ENCODE results near the gene NDOR1. TPM values are rescaled to one million over a fixed set of nuclear protein-coding genes. Genes with fewer than 3 reads are reported as not detected.
"Not testable (repeated sequence)": the region's sequence is repeated elsewhere in the genome, so short reads cannot be mapped to it uniquely, and the experiment has no call there.

The NDOR1 gene
- total RNA-seq, 1 donor from 2014 or later, result 10.1 TPM

DNA sequence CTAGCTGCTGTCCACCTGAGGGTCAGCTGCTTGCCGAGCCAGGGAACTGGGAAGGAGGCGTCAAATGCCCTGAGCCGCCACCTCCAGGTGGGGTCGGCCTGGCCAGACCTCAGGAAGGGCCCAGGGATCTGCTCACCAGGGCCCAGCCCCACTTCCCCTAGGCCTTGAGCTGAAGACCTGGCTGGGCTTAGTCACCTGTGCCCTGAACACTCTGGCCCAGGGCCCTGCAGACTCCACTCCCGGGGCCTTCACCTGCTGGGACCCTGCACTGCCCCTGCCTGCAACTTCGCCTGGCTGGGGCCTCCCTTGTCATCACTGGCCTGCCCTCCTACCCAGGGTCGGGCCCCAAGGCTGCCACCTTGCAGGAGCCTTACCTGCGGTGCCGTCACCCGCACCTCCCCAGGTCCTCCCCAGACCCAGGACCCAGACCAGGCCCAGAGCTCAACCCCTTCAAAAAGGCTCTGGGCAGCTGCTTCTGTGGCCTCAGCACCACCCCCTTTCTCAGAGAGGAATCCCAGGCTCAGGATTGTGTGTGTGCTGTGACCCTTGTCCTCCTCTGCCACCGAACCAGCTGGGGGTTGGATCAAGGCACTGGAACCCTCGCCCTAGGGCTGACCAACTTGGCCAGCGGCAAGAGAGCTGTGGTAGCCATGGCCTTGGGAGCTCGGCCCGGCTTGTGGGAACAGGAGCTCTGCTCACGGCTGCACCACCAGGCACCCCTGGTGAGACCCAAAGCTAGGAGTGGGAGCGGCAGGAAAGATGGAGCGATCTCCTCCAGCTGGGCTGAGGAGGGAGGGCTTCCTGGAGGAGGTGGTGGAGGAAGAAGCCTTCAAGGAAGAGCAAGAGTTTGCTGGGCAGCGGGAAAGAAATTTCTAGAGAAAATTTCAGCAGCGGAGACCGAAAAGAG is 48.5 kb downstream of the NDOR1 start:
- peak; percentile 82 for DNase-seq (ENCODE audit: low spot score)

DNA sequence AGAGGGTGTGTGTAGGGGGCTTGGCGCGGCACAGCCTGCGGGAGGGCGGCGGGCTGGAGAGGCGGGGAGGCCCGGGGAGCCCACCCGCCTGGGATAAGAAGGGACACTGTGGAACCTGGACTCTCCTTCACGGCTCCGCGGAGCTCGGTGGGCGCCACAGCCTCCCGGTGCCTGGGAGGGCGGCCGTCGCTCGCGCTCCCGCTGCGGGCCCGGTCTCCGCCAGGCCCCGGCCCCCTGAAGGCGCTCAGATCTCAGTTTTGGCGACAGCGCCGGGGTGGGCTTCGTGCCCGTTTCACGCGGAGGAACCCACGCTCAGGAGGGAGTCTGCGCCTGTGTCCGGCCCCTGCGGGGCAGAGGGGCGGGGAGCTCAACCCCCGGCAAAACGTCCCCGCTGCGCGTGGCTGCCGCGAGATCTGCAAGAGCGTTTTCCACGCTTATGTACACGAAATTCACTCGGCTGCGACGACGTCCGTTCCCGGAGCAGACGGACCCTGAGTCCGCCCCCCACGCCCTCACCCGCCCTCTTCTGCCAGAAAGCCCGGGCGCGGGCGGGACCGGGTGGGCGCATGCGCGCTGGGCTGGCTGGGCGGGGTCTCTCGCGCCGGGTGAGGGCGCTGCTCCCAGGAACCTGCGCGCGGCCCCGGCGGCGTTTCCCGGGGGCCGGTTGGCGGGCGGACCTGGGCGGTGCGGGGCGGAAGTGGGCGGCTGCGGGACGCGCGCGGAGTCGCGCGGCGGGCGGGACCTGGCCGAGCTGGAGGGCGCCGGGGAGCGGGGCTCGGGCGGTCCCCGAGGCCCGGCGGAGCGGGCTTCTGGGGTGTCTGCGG is 49.3 kb downstream of the NDOR1 start, which contains the start of gene NELFB:
NELFB (plus strand) TSS at position 704 of the 824 bp plus-strand sequence.
- ATAC-seq (peak; percentile 83), DNase-seq (ENCODE audit: low spot score) (peak; percentile 97)

More for the DNA sequence above, 48.5 kb downstream of the NDOR1 start:
- ATAC-seq, result peak; percentile 74

DNA sequence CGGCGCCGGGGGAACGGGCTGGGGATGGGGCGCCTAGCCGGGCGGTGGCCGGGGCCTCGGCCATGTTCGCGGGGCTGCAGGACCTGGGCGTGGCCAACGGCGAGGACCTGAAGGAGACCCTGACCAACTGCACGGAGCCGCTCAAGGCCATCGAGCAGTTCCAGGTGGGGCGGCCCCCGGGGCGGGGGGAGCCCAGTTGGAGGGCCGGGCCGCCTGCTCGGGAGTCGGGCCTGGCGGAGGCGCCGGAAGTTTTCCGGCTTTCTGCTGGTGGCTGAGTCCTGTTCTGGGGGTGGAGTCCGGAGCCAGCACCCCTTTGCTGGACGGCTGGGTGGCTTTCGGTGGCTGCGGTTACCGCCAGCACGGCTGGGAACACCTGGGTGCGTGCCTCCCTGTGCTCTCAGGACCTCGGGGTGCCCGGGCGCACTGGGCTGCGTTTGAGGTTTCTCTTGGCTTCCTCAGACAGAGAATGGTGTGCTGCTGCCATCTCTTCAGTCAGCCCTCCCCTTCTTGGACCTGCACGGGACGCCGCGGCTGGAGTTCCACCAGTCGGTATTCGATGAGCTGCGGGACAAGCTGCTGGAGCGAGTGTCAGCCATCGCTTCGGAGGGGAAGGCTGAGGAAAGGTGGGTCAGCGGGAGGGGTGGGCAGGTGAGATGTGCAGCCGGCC is 50.1 kb downstream of the NDOR1 start:
- ATAC-seq (peak; percentile 24), DNase-seq (ENCODE audit: low spot score) (no peak)

DNA sequence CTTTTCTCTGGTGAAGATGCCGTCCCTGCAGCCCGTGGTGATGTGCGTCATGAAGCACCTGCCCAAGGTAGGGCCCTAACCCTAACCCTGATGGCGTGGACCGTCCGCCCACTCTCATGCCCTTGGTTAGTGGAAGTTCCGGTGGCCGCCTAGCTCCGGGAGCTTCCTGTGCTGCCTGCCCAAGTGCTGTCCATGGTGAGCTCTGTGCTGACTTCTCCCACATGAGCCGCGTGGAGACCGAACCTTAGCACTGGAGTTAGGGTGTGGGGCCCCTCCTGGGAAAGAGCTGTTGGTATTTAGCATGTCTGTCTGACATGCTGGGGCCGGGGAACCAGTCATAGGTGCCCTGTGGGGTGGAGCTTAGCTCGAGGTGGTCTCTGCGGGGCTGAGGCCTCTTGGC is 50.9 kb downstream of the NDOR1 start:
- DNase-seq (ENCODE audit: low spot score), result no peak
- ATAC-seq, result no peak

DNA sequence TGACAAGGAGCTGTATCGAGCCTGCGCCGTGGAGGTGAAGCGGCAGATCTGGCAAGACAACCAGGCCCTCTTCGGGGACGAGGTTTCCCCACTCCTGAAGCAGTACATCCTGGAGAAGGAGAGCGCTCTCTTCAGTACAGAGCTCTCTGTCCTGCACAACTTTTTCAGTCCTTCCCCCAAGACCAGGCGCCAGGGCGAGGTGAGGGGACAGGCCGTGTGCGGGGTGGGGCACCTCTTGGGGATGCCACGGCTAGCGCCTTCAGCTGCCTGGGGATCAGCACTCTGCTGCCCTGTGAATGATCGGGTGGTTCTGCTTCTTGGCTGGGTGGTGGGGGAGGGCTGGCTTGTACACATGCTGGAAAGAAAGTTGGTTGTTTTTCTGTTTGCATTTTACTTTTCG is 51.4 kb downstream of the NDOR1 start:
- ATAC-seq (no peak), DNase-seq (ENCODE audit: low spot score) (no peak)

DNA sequence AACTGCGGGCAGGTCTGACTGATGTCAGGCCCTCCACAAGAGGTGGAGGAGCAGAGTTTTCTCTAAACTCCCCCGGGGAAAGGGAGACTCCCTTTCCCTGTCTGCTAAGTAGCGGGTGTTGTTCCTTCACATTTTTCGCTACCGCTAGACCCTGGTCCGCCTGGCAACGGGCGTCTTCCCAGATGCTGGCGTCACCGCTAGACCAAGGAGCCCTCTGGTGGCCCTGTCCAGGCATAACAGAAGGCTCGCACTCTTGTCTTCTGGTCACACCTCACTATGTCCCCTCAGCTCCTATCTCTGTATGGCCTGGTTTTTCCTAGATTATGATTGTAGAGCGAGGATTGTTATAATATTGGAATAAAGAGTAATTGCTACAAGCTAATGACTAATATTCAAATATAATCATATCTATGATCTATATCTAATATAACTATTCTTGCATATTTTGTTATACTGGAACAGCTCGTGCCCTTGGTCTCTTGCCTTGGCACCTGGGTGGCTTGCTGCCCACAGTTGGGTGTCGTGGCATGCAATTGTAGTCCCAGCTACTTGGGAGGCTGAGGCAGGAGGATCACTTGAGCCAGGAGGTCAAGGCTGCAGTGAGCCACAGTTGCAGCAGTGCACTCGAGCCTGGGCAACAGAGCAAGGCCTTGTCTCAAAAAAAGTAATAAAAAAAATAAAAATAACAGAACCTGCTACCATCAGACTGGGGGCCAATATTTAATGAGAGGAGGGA is 56.8 kb downstream of the NDOR1 start:
- peak; percentile 48 for DNase-seq (ENCODE audit: low spot score)
- ATAC-seq, result not testable (repeated sequence)

DNA sequence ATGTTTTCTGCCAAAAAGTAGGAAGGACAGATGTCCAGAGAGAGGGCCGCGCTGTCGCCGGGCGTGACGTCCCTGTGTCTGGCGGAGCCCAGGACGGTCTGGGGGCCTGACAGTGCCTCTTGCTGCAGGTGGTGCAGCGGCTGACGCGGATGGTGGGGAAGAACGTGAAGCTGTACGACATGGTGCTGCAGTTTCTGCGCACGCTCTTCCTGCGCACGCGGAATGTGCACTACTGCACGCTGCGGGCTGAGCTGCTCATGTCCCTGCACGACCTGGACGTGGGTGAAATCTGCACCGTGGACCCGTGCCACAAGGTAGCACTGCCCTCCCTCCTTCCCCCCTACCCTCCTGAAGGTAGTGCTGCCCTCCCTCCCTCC is 57.4 kb downstream of the NDOR1 start:
- ATAC-seq (no peak), DNase-seq (ENCODE audit: low spot score) (no peak)

DNA sequence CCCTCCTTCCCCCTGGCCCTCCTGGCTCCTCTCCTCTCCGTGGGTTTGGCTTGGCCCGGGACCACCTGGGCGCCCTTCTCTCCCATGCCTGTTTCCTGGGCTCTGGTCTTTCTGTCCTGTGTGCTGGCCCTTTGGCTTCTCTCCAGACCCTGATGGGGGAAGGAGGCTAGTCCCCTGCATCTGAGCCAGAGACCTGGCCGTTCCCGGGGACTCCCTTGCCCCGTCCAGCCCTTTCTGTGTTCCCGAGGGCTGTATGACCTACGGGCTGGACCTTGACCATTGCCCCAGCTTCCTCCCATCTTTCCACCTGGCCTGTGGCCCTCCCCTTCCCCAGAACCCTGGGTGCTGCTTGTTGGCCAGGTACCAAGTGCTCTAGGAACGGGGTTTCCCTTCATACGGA is 58.0 kb downstream of the NDOR1 start:
- ATAC-seq (peak; percentile 17), DNase-seq (ENCODE audit: low spot score) (no peak)

DNA sequence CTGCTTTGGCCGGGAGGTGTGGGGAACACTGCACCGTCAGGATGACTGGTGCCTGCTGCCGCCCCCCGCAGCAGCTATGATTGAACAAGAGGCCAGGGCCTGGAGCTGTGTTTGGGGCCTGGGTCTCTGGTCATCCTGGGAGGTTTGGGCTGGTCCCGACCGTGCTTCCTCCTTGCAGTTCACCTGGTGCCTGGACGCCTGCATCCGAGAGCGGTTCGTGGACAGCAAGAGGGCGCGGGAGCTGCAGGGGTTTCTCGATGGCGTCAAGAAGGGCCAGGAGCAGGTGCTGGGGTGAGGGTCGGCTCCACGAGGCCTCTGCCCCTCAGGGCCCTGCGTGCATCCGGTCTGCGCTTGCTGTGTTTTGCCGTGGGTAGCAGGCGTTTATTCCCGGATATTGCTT is 58.6 kb downstream of the NDOR1 start:
- DNase-seq (ENCODE audit: low spot score) (no peak), ATAC-seq (no peak)

DNA sequence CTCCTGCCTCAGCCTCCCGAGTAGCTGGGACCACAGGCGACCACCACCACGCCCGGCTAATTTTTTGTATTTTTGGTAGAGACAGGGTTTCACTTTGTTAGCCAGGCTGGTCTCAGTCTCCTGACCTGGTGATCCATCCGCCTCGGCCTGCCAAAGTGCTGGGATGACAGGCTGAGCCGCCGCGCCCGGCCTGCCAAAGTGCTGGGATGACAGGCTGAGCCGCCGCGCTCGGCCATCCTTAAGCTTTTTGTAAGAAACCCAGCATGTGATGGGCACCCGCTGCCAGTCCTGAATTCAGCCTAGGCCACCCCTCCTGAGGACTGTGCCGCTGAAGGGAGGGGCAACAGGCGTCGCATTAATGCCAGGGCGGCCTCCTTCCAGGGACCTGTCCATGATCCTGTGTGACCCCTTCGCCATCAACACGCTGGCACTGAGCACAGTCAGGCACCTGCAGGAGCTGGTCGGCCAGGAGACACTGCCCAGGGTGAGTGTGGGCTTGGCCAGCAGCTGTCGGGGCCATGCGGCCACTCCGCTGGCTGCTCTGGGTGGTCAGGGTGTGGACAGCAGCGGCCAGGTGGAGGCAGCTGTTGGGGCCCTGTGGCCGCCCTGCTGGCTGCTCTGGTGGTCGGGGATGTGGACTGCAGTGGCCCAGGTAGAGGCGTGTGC is 60.1 kb downstream of the NDOR1 start:
- DNase-seq (ENCODE audit: low spot score), result no peak

DNA sequence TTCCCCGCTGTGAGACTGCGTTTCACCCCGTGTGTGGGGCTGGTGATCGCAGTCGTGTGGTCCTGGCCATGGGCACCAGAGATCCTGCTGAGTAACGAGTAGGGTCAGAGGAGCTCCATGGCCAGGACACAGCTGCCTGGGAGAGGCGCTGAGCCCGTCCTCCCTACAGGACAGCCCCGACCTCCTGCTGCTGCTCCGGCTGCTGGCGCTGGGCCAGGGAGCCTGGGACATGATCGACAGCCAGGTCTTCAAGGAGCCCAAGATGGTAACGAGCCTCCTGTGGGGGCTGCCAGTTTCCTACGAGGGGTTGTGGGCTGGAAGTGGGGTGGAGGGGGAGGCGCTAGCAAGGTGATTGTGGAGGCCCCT is 60.6 kb downstream of the NDOR1 start:
- ATAC-seq, result no peak
- peak; percentile 49 for DNase-seq (ENCODE audit: low spot score)

More for the DNA sequence above, 60.1 kb downstream of the NDOR1 start:
- ATAC-seq, result no peak

Other genes starting within 250 kb of the NDOR1 start
- 5.2 TPM for gene PTGDS, start 228.2 kb upstream of the NDOR1 start, total RNA-seq
- not detected for gene LCNL1, start 222.7 kb upstream of the NDOR1 start, total RNA-seq
- gene PAXX, start 213.3 kb upstream of the NDOR1 start, total RNA-seq, result 27.3 TPM
- not detected for gene CLIC3, start 209.1 kb upstream of the NDOR1 start, total RNA-seq
- 61.2 TPM for gene ABCA2, start 177.5 kb upstream of the NDOR1 start, total RNA-seq
- 0.08 TPM for gene FUT7, start 173.6 kb upstream of the NDOR1 start, total RNA-seq
- 16.6 TPM for gene NPDC1, start 159.5 kb upstream of the NDOR1 start, total RNA-seq
- gene ENTPD2, start 151.6 kb upstream of the NDOR1 start, total RNA-seq, result 1.7 TPM
- gene SAPCD2, start 135.1 kb upstream of the NDOR1 start, total RNA-seq, result 0.15 TPM
- 1.8 TPM for gene UAP1L1, start 128.2 kb upstream of the NDOR1 start, total RNA-seq
- gene MAN1B1, start 118.7 kb upstream of the NDOR1 start, total RNA-seq, result 27.4 TPM
- 87.0 TPM for gene DPP7, start 91.0 kb upstream of the NDOR1 start, total RNA-seq
- gene GRIN1, start 66.5 kb upstream of the NDOR1 start, total RNA-seq, result not detected
- gene LRRC26, start 35.6 kb upstream of the NDOR1 start, total RNA-seq, result not detected
- gene TMEM210, start 33.6 kb upstream of the NDOR1 start, total RNA-seq, result not detected
- gene ANAPC2, start 17.1 kb upstream of the NDOR1 start, total RNA-seq, result 35.5 TPM
- 29.4 TPM for gene SSNA1, start 17.0 kb upstream of the NDOR1 start, total RNA-seq
- 13.7 TPM for gene TPRN, start 5.0 kb upstream of the NDOR1 start, total RNA-seq
- 24.5 TPM for gene TMEM203, start 52 bp upstream of the NDOR1 start, total RNA-seq
- 7.3 TPM for gene RNF208, start 16.5 kb downstream of the NDOR1 start, total RNA-seq
- 0.81 TPM for gene CYSRT1, start 19.5 kb downstream of the NDOR1 start, total RNA-seq
- gene RNF224, start 21.8 kb downstream of the NDOR1 start, total RNA-seq, result not detected
- not detected for gene SLC34A3, start 25.2 kb downstream of the NDOR1 start, total RNA-seq
- gene TUBB4B, start 35.6 kb downstream of the NDOR1 start, total RNA-seq, result 123 TPM
- gene STPG3, start 45.6 kb downstream of the NDOR1 start, total RNA-seq, result not detected
- gene NELFB, start 49.6 kb downstream of the NDOR1 start, total RNA-seq, result 22.2 TPM
- gene TOR4A, start 72.0 kb downstream of the NDOR1 start, total RNA-seq, result 3.6 TPM
- 1.3 TPM for gene NRARP, start 96.6 kb downstream of the NDOR1 start, total RNA-seq
- gene EXD3, start 217.5 kb downstream of the NDOR1 start, total RNA-seq, result 19.3 TPM
- 6.0 TPM for gene NOXA1, start 217.7 kb downstream of the NDOR1 start, total RNA-seq
- 9.0 TPM for gene ENTPD8, start 235.7 kb downstream of the NDOR1 start, total RNA-seq

Measured in left lobe of liver (tissue), 2 donors.